HK-2 (cell line): ENCODE measurements around the gene CALN1.
A peak's percentile ranks its signal among the peaks of the same experiment; 100 is the strongest.

Experiments
- DNase-seq: peaks from one replicate; pipeline ENCODE4 v3.0.0-alpha.2; 2018; ENCODE audit not compliant: unreplicated experiment

The CALN1 gene

GRCh38 chr7:71793251-71793650 is 618.9 kb downstream of the CALN1 start:
- no peak for DNase-seq

- no peak for DNase-seq
Observed at GRCh38 chr7:71787513-71787912, 624.6 kb downstream of the CALN1 start.

GRCh38 chr7:71785216-71785615 is 626.9 kb downstream of the CALN1 start:
- no peak for DNase-seq

GRCh38 chr7:71784781-71785180 is 627.4 kb downstream of the CALN1 start:
- no peak for DNase-seq

GRCh38 chr7:71784180-71784579 is 628.0 kb downstream of the CALN1 start:
- DNase-seq, result no peak

GRCh38 chr7:71783779-71784178 is 628.4 kb downstream of the CALN1 start:
- no peak for DNase-seq

GRCh38 chr7:71782051-71782450 is 630.1 kb downstream of the CALN1 start:
- DNase-seq, result no peak

- no peak for DNase-seq
Observed at GRCh38 chr7:71780282-71780681, 631.9 kb downstream of the CALN1 start.

GRCh38 chr7:71777278-71777677 is 634.9 kb downstream of the CALN1 start:
- DNase-seq, result no peak

GRCh38 chr7:71776726-71777125 is 635.4 kb downstream of the CALN1 start:
- DNase-seq, result no peak

GRCh38 chr7:71775648-71776047 is 636.5 kb downstream of the CALN1 start:
- DNase-seq, result no peak

- no peak for DNase-seq
Observed at GRCh38 chr7:71772779-71773178, 639.4 kb downstream of the CALN1 start.

GRCh38 chr7:71770269-71770907 is 641.8 kb downstream of the CALN1 start:
- DNase-seq, result no peak

- no peak for DNase-seq
Observed at GRCh38 chr7:71769326-71769725, 642.8 kb downstream of the CALN1 start.

GRCh38 chr7:71768450-71768849 is 643.7 kb downstream of the CALN1 start:
- no peak for DNase-seq

- no peak for DNase-seq
Observed at GRCh38 chr7:71766016-71766415, 646.1 kb downstream of the CALN1 start.

- DNase-seq, result no peak
Observed at GRCh38 chr7:71761336-71761735, 650.8 kb downstream of the CALN1 start.

- DNase-seq, result no peak
Observed at GRCh38 chr7:71754828-71755227, 657.3 kb downstream of the CALN1 start.

GRCh38 chr7:71753956-71754664 is 658.0 kb downstream of the CALN1 start:
- no peak for DNase-seq

- no peak for DNase-seq
Observed at GRCh38 chr7:71753236-71753635, 658.9 kb downstream of the CALN1 start.

- peak; percentile 63 for DNase-seq
Observed at GRCh38 chr7:71752171-71752935, 659.8 kb downstream of the CALN1 start.

- DNase-seq, result no peak
Observed at GRCh38 chr7:71750290-71750689, 661.8 kb downstream of the CALN1 start.

GRCh38 chr7:71746006-71746405 is 666.1 kb downstream of the CALN1 start:
- no peak for DNase-seq
